Activated T-helper 1 cell treated with anti-CD3 and anti-CD28 coated beads, Interleukin-12 subunit alpha, Interleukin-12 subunit beta, Interleukin-2, Interleukin-4 antibody, amounts not matched to agents 30 ng/mL and 10 ng/mL and 1 ng/mL, durations not matched to agents 14 hours and 24 hours and 36 hours (primary cell): ENCODE results near the gene CHAC2. TPM values are rescaled to one million over a fixed set of nuclear protein-coding genes. Genes with fewer than 3 reads are reported as not detected.
"Not testable (repeated sequence)": the region's sequence is repeated elsewhere in the genome, so short reads cannot be mapped to it uniquely, and the experiment has no call there.

Experiments
- DNase-seq: peaks from one replicate; pipeline ENCODE4 v3.0.0; 2021; ENCODE audit warnings: low spot score
- H3K27ac Mint-ChIP-seq: one replicate; pipeline ENCODE4 v1.8.0; 2021; ENCODE audit warnings: mild to moderate bottlenecking, mixed read lengths
- H3K27me3 Mint-ChIP-seq: one replicate; pipeline ENCODE4 v1.8.0; 2022; ENCODE audit warnings: mild to moderate bottlenecking, moderate library complexity, mixed read lengths; ENCODE audit not compliant: insufficient read depth
- H3K36me3 Mint-ChIP-seq: one replicate; pipeline ENCODE4 v1.8.0; 2021; ENCODE audit warnings: low read depth, mixed read lengths
- H3K4me1 Mint-ChIP-seq: one replicate; pipeline ENCODE4 v1.8.0; 2021; ENCODE audit warnings: low read depth, mixed read lengths
- H3K4me3 Mint-ChIP-seq: one replicate; pipeline ENCODE4 v1.8.0; 2021; ENCODE audit warnings: mild to moderate bottlenecking, moderate library complexity, mixed read lengths
- H3K9me3 Mint-ChIP-seq: one replicate; pipeline ENCODE4 v1.8.0; 2021; ENCODE audit warnings: mixed read lengths
- intact Hi-C: fragments of 100-400 bp; cut with micrococcal nuclease; formaldehyde crosslinking; loops from one replicate; pipeline ENCODE4 v1.15.1; 2024
- total RNA-seq: library from RNA; stranded (reverse); gene quantifications from 2 replicates; pipeline ENCODE4 v1.2.3, GENCODE V29; 2022

The CHAC2 gene
- total RNA-seq, 1 donor from 2014 or later, result 25.6 TPM

DNA sequence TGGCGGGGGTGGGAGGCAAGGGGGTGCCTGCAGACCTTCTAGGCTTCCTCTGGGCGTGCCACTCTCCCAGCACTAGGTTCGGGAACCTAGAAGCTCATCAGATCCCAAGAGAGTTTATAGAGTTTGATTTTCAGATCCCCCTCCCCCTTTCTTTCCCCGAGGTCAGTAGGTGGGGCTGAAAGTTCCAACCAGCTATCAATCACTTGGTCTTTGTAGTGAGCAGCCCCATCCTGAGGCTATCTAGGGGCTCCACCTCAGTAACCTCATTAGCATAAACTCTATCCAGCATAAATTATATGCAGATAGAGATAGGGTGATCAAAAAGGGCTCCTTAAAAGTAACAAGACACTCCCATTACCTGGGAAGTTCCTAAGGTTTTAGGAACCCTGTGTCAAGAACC is 52.0 kb downstream of the CHAC2 start:
- intact Hi-C loops, result no loop called here
- Mint-ChIP-seq H3K27me3 (no peaks in the 10 kb centered on the region), H3K36me3 (peaks cover 32% of the 10 kb centered on the region), H3K27ac (no peak overlapping the region), H3K4me3 (no peak overlapping the region), H3K9me3 (no peaks in the 10 kb centered on the region), H3K4me1 (no peaks in the 10 kb centered on the region)
- no peak for DNase-seq

DNA sequence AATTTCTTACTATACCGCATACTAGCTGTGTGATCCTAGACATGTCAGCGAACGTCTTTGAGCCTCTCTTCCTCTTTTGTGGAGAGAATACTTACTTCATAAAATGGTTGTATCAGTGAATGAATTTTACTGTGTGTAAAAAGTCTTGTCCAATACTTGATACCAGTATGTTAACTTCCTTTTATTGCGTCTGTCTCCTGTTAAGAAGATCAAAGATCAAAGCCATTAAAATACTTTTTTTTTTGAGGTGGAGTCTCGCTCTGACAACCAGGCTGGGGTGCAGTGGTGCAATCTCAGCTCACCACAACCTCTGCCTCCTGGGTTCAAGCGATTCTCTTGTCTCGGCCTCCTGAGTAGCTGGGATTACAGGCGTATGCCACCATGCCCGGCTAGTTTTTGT is 52.4 kb downstream of the CHAC2 start:
- no peaks in the 10 kb centered on the region for H3K27me3 Mint-ChIP-seq

DNA sequence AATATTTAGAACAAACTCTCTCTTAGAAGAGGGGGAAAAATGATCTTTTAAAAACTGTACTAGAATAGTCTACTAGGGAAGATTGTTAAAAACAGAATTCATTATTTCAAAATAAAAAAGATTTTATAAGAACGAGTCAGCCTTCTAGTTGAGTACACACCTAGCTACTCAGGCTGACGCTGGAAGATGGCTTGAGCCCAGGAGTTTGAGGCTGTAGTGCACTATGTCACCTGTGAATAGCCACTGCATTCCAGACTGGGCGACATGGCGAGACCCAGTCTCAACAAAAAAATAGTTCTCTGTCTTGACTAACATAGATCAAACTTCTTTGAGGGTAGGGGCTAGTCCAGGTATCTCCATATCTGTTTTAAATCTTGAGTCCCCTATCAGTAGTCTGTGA is 53.1 kb downstream of the CHAC2 start:
- no peaks in the 10 kb centered on the region for H3K9me3 Mint-ChIP-seq
- no peak overlapping the region for H3K27ac Mint-ChIP-seq
- no peak for DNase-seq
- intact Hi-C loops, result no loop called here
- no peaks in the 10 kb centered on the region for H3K27me3 Mint-ChIP-seq
- H3K36me3 Mint-ChIP-seq, result peaks cover 23% of the 10 kb centered on the region
- H3K4me3 Mint-ChIP-seq, result no peak overlapping the region
- H3K4me1 Mint-ChIP-seq, result no peaks in the 10 kb centered on the region

More for the DNA sequence above, 52.4 kb downstream of the CHAC2 start:
- peaks cover 30% of the 10 kb centered on the region for H3K36me3 Mint-ChIP-seq
- intact Hi-C loops, result no loop called here
- no peak overlapping the region for H3K27ac Mint-ChIP-seq
- no peak for DNase-seq
- no peaks in the 10 kb centered on the region for H3K4me1 Mint-ChIP-seq
- no peak overlapping the region for H3K4me3 Mint-ChIP-seq
- no peaks in the 10 kb centered on the region for H3K9me3 Mint-ChIP-seq

DNA sequence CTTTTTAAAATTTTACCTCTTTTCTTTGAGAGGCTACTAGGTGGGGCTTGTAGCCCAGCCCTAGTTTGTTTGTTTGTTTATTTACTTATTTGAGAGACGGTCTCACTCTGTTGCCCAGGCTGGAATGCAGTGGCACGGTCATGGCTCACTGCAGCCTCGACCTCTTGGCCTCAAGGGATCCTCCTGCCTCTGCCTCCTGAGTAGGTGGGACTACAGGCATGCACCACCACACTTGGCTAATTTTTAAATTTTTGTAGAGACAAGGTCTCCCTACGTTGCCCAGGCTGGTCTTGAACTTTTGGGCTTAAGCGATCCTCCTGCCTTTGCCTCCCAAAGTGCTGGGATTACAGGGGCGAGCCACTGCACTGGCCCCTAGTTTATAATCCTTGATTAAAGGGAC is 54.2 kb downstream of the CHAC2 start:
- Mint-ChIP-seq H3K9me3 (no peaks in the 10 kb centered on the region), H3K36me3 (peaks cover 17% of the 10 kb centered on the region), H3K4me3 (no peak overlapping the region), H3K27me3 (no peaks in the 10 kb centered on the region), H3K27ac (no peak overlapping the region), H3K4me1 (no peaks in the 10 kb centered on the region)
- intact Hi-C loops, result no loop called here
- no peak for DNase-seq

DNA sequence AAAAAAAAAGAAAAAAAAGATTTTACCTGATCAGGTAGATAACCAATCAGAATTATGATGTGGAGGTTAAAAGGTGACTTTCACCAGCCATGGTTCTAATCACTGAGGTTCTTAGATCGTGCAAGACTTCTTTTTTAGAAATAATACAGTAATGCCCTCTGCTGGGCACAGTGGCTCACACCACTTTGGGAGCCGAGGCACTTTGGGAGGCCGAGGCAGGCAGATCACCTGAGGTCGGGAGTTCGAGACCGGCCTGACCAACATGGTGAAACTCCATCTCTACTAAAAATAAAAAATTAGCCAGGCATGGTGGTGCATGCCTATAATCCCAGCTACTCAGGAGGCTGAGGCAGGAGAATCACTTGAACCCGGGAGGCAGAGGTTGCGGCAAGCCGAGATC is 56.0 kb downstream of the CHAC2 start:
- H3K9me3 Mint-ChIP-seq, intact Hi-C loops, H3K4me3 Mint-ChIP-seq, H3K4me1 Mint-ChIP-seq, H3K27ac Mint-ChIP-seq, H3K27me3 Mint-ChIP-seq: not testable (repeated sequence)
- peak; percentile 4 for DNase-seq
- peaks cover 11% of the 10 kb centered on the region for H3K36me3 Mint-ChIP-seq

Other genes with a start within 250 kb of the CHAC2 start
- 18.6 and 21.5 TPM in 2 replicates for gene ASB3, start 19.1 kb downstream of the CHAC2 start, total RNA-seq
- gene ERLEC1, start 19.2 kb downstream of the CHAC2 start, total RNA-seq, result 28.4 and 29.6 TPM in 2 replicates
- gene GPR75, start 92.2 kb downstream of the CHAC2 start, total RNA-seq, result 3.7 TPM in 2 replicates
- 59.3 and 59.7 TPM in 2 replicates for gene PSME4, start 203.2 kb downstream of the CHAC2 start, total RNA-seq